HCT116 (cell line): ENCODE measurements around the gene MINAR2. TPM values are rescaled to one million over a fixed set of nuclear protein-coding genes. Genes with fewer than 3 reads are reported as not detected.

Experiments
- ATAC-seq: fragments of 200-7000 bp; cut with Tn5 transposase; 2 replicates; pipeline ENCODE4 v1.9.1; 2020; ENCODE audit warnings: mild to moderate bottlenecking, moderate library complexity
- BruUV-seq: library from RNA; stranded (reverse); fragments of 400-500 nt; replicated peaks from 2 replicates; lab custom pipeline; 2021; lab: Mats Ljungman, UMichigan
- CTCF ChIA-PET: fragments of 300-600 bp; sonication (Branson Sonifier 250); formaldehyde crosslinking; loops from one replicate; lab custom pipeline; 2021; ENCODE audit warnings: antibody characterized with exemption; lab: Charles Lee
- POLR2A ChIA-PET: fragments of 300-600, 350-600 bp; sonication (Branson Sonifier 250); formaldehyde crosslinking; loops from one replicate; lab custom pipeline; 2021; ENCODE audit warnings: antibody characterized with exemption; lab: Charles Lee
- RAD21 ChIA-PET, 2 experiments: fragments of 300-600 bp; sonication (Branson Sonifier 250); formaldehyde crosslinking; loops; one replicate each; lab custom pipeline; 2023; ENCODE audit warnings: low total read pairs in 2 of 2; ENCODE audit not compliant: uncharacterized antibody in 2 of 2, unreplicated experiment in 2 of 2, low non-redundant PET in 1 of 2; lab: Charles Lee
- DNase-seq: peaks from one replicate; pipeline ENCODE4 v3.0.0-alpha.2; 2010; ENCODE audit warnings: low read depth, low spot score
- H2AFZ ChIP-seq: fragments of 200-600 bp; shearing (Covaris generic), sonication (generic); 2 replicates; pipeline ENCODE4 v1.6.1; 2017; ENCODE audit warnings: low read depth, mixed run types, mixed read lengths, antibody characterized with exemption, low read length; ENCODE audit not compliant: poor library complexity, severe bottlenecking
- H3K27ac ChIP-seq: 2 replicates; pipeline ENCODE4 v1.5.1; 2012; ENCODE audit warnings: low read depth, low read length
- H3K27me3 ChIP-seq: fragments of 200-600 bp; sonication (generic); 2 replicates; pipeline ENCODE4 v1.6.1; 2016; ENCODE audit warnings: mixed run types, low read length, mixed read lengths; ENCODE audit not compliant: insufficient read depth
- H3K36me3 ChIP-seq, 2 experiments: fragments of 200-500 bp in 1 of 2; fragments of 200-600 bp in 1 of 2; sonication (Bioruptor generic) in 1 of 2; sonication (generic) in 1 of 2; 2 replicates each; pipeline versions ENCODE4 v1.5.1 to v1.6.1; 2014 to 2016; ENCODE audit warnings: low read length in 2 of 2, inconsistent platforms in 1 of 2, mixed read lengths in 1 of 2, mixed run types in 1 of 2; ENCODE audit not compliant: insufficient read depth in 2 of 2, control insufficient read depth in 1 of 2
- H3K4me1 ChIP-seq, 2 experiments: fragments of 200-600 bp in 1 of 2; sonication (generic) in 1 of 2; 2 replicates each; pipeline versions ENCODE4 v1.5.1 to v1.6.1; 2012 to 2017; ENCODE audit warnings: low read length in 2 of 2, inconsistent platforms in 1 of 2, mild to moderate bottlenecking in 1 of 2, mixed read lengths in 1 of 2, mixed run types in 1 of 2, moderate library complexity in 1 of 2; ENCODE audit not compliant: insufficient read depth in 2 of 2, control insufficient read depth in 1 of 2
- H3K4me2 ChIP-seq: fragments of 200-600 bp; sonication (generic); 2 replicates; pipeline ENCODE4 v1.6.1; 2017; ENCODE audit warnings: mixed run types, low read length, mixed read lengths
- H3K4me3 ChIP-seq, 2 experiments: fragments of 200-600 bp in 1 of 2; sonication (generic) in 1 of 2; replicated peaks in 1 of 2; 2 replicates each; pipeline ENCODE4 v1.5.1; 2011 to 2016; ENCODE audit warnings: low read length in 2 of 2, control low read depth in 1 of 2, low read depth in 1 of 2, mild to moderate bottlenecking in 1 of 2, mixed read lengths in 1 of 2, mixed run types in 1 of 2
- H3K79me2 ChIP-seq: fragments of 200-600 bp; sonication (generic); 2 replicates; pipeline ENCODE4 v1.6.1; 2017; ENCODE audit warnings: mild to moderate bottlenecking, mixed run types, low read length, moderate library complexity, mixed read lengths; ENCODE audit not compliant: insufficient read depth
- H3K9ac ChIP-seq: fragments of 200-600 bp; sonication (generic); 2 replicates; pipeline ENCODE4 v1.6.1; 2016; ENCODE audit warnings: low read length, mixed read lengths
- H3K9me2 ChIP-seq: fragments of 200-600 bp; sonication (generic), shearing (Covaris generic); 2 replicates; pipeline ENCODE4 v1.6.1; 2017; ENCODE audit warnings: mixed run types, mild to moderate bottlenecking, moderate library complexity; ENCODE audit not compliant: insufficient read depth
- H3K9me3 ChIP-seq, 2 experiments: fragments of 200-500 bp in 1 of 2; fragments of 200-600 bp in 1 of 2; sonication (Bioruptor generic) in 1 of 2; sonication (generic) in 1 of 2; 2 replicates each; pipeline ENCODE4 v1.6.1; 2014 to 2017; ENCODE audit warnings: low read length in 2 of 2, mixed read lengths in 2 of 2, inconsistent platforms in 1 of 2, low read depth in 1 of 2, mild to moderate bottlenecking in 1 of 2, mixed run types in 1 of 2, moderate library complexity in 1 of 2; ENCODE audit not compliant: control insufficient read depth in 1 of 2, insufficient read depth in 1 of 2
- H4K20me1 ChIP-seq: fragments of 200-600 bp; sonication (generic), shearing (Covaris generic); 2 replicates; pipeline ENCODE4 v1.6.1; 2017; ENCODE audit warnings: mixed run types, mild to moderate bottlenecking, moderate library complexity; ENCODE audit not compliant: insufficient read depth
- CBX3 ChIP-seq: IDR thresholded peaks from 2 replicates; pipeline ENCODE4 v1.6.1; 2012; ENCODE audit warnings: low read depth
- CEBPB ChIP-seq: IDR thresholded peaks from 2 replicates; pipeline ENCODE4 v1.6.1; 2012; ENCODE audit warnings: low read depth
- EGR1 ChIP-seq: IDR thresholded peaks from 2 replicates; pipeline ENCODE4 v1.6.1; 2012; ENCODE audit warnings: low read depth
- ELF1 ChIP-seq: IDR thresholded peaks from 2 replicates; pipeline ENCODE4 v1.6.1; 2012; ENCODE audit warnings: low read depth, borderline replicate concordance
- EZH2 ChIP-seq: fragments of 200-600 bp; sonication (generic); IDR thresholded peaks from 2 replicates; pipeline ENCODE4 v1.6.1; 2017; ENCODE audit warnings: antibody characterized with exemption, mixed run types
- EZH2phosphoT487 ChIP-seq: fragments of 200-600 bp; IDR thresholded peaks from 2 replicates; pipeline ENCODE4 v1.6.1; 2018; ENCODE audit warnings: antibody characterized with exemption, borderline replicate concordance
- FOSL1 ChIP-seq: IDR thresholded peaks from 2 replicates; pipeline ENCODE4 v1.6.1; 2012; ENCODE audit warnings: low read depth
- POLR2A ChIP-seq: IDR thresholded peaks from 2 replicates; pipeline ENCODE4 v1.7.0; 2011; ENCODE audit warnings: borderline replicate concordance; ENCODE audit not compliant: insufficient read depth, insufficient read length; ENCODE audit errors: extremely low read depth
- POLR2AphosphoS5 ChIP-seq: IDR thresholded peaks from 2 replicates; pipeline ENCODE4 v1.6.1; 2011; ENCODE audit warnings: mild to moderate bottlenecking, low read depth, low read length, moderate library complexity
- SIN3A ChIP-seq: IDR thresholded peaks from 2 replicates; pipeline ENCODE4 v1.6.1; 2012; ENCODE audit warnings: low read depth
- SP1 ChIP-seq: IDR thresholded peaks from 2 replicates; pipeline ENCODE4 v1.6.1; 2012; ENCODE audit warnings: low read depth
- SRF ChIP-seq: IDR thresholded peaks from 2 replicates; pipeline ENCODE4 v1.6.1; 2012; ENCODE audit warnings: low read depth
- TCF7L2 ChIP-seq: IDR thresholded peaks from 2 replicates; pipeline ENCODE4 v1.7.0; 2011; ENCODE audit warnings: borderline replicate concordance, inconsistent platforms; ENCODE audit not compliant: insufficient read depth, insufficient read length; ENCODE audit errors: extremely low read depth
- YY1 ChIP-seq: IDR thresholded peaks from 2 replicates; pipeline ENCODE4 v1.6.1; 2011; ENCODE audit warnings: low read length, low read depth, moderate library complexity, mild to moderate bottlenecking; ENCODE audit not compliant: insufficient replicate concordance; ENCODE audit errors: extremely low read depth
- ZFX ChIP-seq: fragments of 450-650 bp; IDR thresholded peaks from 2 replicates; pipeline ENCODE4 v1.6.1; 2017
- ZNF274 ChIP-seq: fragments of 200-500 bp; sonication (Bioruptor generic); IDR thresholded peaks from 2 replicates; pipeline ENCODE4 v1.6.1; 2014; ENCODE audit warnings: mild to moderate bottlenecking, low read depth, low read length, inconsistent platforms
- intact Hi-C: fragments of 100-400 bp; cut with micrococcal nuclease; formaldehyde crosslinking; loops from 2 replicates; pipeline ENCODE4 v1.10.0; 2022
- total RNA-seq: library from RNA; stranded (reverse); gene quantifications from one replicate; pipeline ENCODE4 v1.2.1, GENCODE V29; 2021; ENCODE audit not compliant: unreplicated experiment
- TF ChIP-seq, protein P1 (sequence below), 3 experiments: fragments of 200-600 bp in 1 of 3; sonication (generic) in 1 of 3; IDR thresholded peaks in 2 of 3; conservative IDR thresholded peaks in 1 of 3; 2 replicates each; pipeline ENCODE4 v1.5.1; 2012 to 2017; ENCODE audit warnings: low read depth in 2 of 3, low read length in 2 of 3, antibody characterized with exemption in 1 of 3, borderline replicate concordance in 1 of 3, control low read depth in 1 of 3, mild to moderate bottlenecking in 1 of 3, mixed read lengths in 1 of 3, mixed run types in 1 of 3, moderate library complexity in 1 of 3; ENCODE audit not compliant: insufficient read depth in 1 of 3
- TF ChIP-seq, protein P2 (sequence below): IDR thresholded peaks from 2 replicates; pipeline ENCODE4 v1.6.1; 2012; ENCODE audit warnings: low read depth

Gene MINAR2
- total RNA-seq, 1 experiment from 2014 or later = not detected

DNA sequence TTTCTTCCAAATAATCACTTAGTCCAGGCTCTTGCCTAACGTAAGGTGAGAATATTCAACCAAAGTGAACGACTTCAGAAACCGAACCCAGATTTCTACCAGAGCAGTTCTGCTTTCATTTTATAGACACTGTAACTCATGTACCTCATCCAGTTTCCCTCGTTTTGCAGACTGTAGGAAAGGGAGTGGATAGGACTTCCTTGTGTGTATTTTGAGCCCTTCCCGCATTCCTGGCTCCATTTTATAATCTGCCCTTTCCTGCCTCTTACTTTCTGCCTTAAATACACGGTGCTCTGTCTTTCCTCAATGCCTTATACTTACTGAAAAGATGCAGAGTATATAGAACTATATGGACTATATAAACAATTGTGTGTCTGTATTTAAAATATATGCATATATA is 20.8 kb downstream of the MINAR2 start:
- Histone ChIP-seq H3K4me3 (no peak overlapping the region), H4K20me1 (no peaks in the 10 kb centered on the region), H3K4me1 (no peaks in the 10 kb centered on the region; a peak in 1 of 4 replicates), H3K27me3 (no peaks in the 10 kb centered on the region), H3K79me2 (no peaks in the 10 kb centered on the region), H3K9me2 (no peaks in the 10 kb centered on the region), H3K4me2 (no peak overlapping the region), H3K27ac (no peak overlapping the region), H2AFZ (no peak overlapping the region), H3K9me3 (no peaks in the 10 kb centered on the region), H3K36me3 (no peaks in the 10 kb centered on the region), H3K9ac (no peak overlapping the region)
- ATAC-seq (no peak), DNase-seq (no peak)
- ChIA-PET CTCF (interaction anchor here (1.0 to 1.9 kb wide), 5 partner anchors 84 to 595 kb away, joined by 5 to 15 read pairs (median 11); no protein-coding TSS in a partner anchor), POLR2A (no interaction called here), RAD21 (interaction anchor here in 1 of 2 experiments (0.7 kb wide), 1 partner anchor 93 kb away, joined by 3 read pairs; no protein-coding TSS in a partner anchor)
- intact Hi-C loops = loop anchor here (1.0 to 5.0 kb wide), 7 partner anchors 106 to 1556 kb away; no protein-coding TSS in a partner anchor
- BruUV-seq = no TSS peak
- TF ChIP-seq ZFX = no peak
- no peak for TF ChIP-seq SP1
- no peak for TF ChIP-seq CBX3
- TF ChIP-seq SRF = no peak
- TF ChIP-seq, protein P1, sequence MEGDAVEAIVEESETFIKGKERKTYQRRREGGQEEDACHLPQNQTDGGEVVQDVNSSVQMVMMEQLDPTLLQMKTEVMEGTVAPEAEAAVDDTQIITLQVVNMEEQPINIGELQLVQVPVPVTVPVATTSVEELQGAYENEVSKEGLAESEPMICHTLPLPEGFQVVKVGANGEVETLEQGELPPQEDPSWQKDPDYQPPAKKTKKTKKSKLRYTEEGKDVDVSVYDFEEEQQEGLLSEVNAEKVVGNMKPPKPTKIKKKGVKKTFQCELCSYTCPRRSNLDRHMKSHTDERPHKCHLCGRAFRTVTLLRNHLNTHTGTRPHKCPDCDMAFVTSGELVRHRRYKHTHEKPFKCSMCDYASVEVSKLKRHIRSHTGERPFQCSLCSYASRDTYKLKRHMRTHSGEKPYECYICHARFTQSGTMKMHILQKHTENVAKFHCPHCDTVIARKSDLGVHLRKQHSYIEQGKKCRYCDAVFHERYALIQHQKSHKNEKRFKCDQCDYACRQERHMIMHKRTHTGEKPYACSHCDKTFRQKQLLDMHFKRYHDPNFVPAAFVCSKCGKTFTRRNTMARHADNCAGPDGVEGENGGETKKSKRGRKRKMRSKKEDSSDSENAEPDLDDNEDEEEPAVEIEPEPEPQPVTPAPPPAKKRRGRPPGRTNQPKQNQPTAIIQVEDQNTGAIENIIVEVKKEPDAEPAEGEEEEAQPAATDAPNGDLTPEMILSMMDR (IDR thresholded peaks at IDR 0.05 in 2 of 3, conservative IDR thresholded peaks at IDR 0.05 in 1 of 3; ENCODE audit: borderline replicate concordance in 1 of 3, insufficient read depth in 1 of 3, low read depth in 2 of 3, low read length in 2 of 3) = no peak
- no peak for TF ChIP-seq EZH2
- no peak for TF ChIP-seq FOSL1
- TF ChIP-seq ELF1 = no peak
- no peak for TF ChIP-seq POLR2AphosphoS5
- no peak for TF ChIP-seq YY1
- no peak for TF ChIP-seq EZH2phosphoT487
- TF ChIP-seq POLR2A = no peak
- TF ChIP-seq TCF7L2 = no peak
- no peak for TF ChIP-seq EGR1
- TF ChIP-seq CEBPB = no peak
- no peak for TF ChIP-seq SIN3A
- TF ChIP-seq ZNF274 = no peak
- TF ChIP-seq, protein P2, sequence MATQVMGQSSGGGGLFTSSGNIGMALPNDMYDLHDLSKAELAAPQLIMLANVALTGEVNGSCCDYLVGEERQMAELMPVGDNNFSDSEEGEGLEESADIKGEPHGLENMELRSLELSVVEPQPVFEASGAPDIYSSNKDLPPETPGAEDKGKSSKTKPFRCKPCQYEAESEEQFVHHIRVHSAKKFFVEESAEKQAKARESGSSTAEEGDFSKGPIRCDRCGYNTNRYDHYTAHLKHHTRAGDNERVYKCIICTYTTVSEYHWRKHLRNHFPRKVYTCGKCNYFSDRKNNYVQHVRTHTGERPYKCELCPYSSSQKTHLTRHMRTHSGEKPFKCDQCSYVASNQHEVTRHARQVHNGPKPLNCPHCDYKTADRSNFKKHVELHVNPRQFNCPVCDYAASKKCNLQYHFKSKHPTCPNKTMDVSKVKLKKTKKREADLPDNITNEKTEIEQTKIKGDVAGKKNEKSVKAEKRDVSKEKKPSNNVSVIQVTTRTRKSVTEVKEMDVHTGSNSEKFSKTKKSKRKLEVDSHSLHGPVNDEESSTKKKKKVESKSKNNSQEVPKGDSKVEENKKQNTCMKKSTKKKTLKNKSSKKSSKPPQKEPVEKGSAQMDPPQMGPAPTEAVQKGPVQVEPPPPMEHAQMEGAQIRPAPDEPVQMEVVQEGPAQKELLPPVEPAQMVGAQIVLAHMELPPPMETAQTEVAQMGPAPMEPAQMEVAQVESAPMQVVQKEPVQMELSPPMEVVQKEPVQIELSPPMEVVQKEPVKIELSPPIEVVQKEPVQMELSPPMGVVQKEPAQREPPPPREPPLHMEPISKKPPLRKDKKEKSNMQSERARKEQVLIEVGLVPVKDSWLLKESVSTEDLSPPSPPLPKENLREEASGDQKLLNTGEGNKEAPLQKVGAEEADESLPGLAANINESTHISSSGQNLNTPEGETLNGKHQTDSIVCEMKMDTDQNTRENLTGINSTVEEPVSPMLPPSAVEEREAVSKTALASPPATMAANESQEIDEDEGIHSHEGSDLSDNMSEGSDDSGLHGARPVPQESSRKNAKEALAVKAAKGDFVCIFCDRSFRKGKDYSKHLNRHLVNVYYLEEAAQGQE = no peak
